Iris pigment epithelial cell (primary cell): ENCODE results near the gene PRKAR1B.
"Not testable (repeated sequence)": the region's sequence is repeated elsewhere in the genome, so short reads cannot be mapped to it uniquely, and the experiment has no call there.

Experiments used
- DNase-seq: peaks from one replicate; pipeline ENCODE4 v3.0.0-alpha.2; 2011; ENCODE audit warnings: low read depth

Gene PRKAR1B

GRCh38 chr7:621572-622285, 105.4 kb downstream of the PRKAR1B start:
- DNase-seq = no peak

- no peak for DNase-seq
Observed at GRCh38 chr7:620885-621284, 106.2 kb downstream of the PRKAR1B start.

- DNase-seq = peak; percentile 87
Observed at GRCh38 chr7:620056-620455, 107.0 kb downstream of the PRKAR1B start.

- DNase-seq = no peak
Observed at GRCh38 chr7:619368-619840, 107.7 kb downstream of the PRKAR1B start.

- no peak for DNase-seq
Observed at GRCh38 chr7:618539-619367, 108.3 kb downstream of the PRKAR1B start.

- DNase-seq = no peak
Observed at GRCh38 chr7:617614-618538, 109.2 kb downstream of the PRKAR1B start.

GRCh38 chr7:613442-614140, 113.5 kb downstream of the PRKAR1B start:
- no peak for DNase-seq

GRCh38 chr7:611837-612236, 115.2 kb downstream of the PRKAR1B start:
- DNase-seq = not testable (repeated sequence)

- no peak for DNase-seq
Observed at GRCh38 chr7:611281-611810, 115.7 kb downstream of the PRKAR1B start.

GRCh38 chr7:610531-611280, 116.4 kb downstream of the PRKAR1B start:
- DNase-seq = peak; percentile 45

- DNase-seq = no peak
Observed at GRCh38 chr7:610141-610530, 116.9 kb downstream of the PRKAR1B start.

GRCh38 chr7:609365-609764, 117.7 kb downstream of the PRKAR1B start:
- no peak for DNase-seq

GRCh38 chr7:608954-609353, 118.1 kb downstream of the PRKAR1B start:
- DNase-seq = peak; percentile 26

- no peak for DNase-seq
Observed at GRCh38 chr7:608361-608760, 118.7 kb downstream of the PRKAR1B start.

GRCh38 chr7:607938-608337, 119.1 kb downstream of the PRKAR1B start:
- no peak for DNase-seq

GRCh38 chr7:605661-606450, 121.2 kb downstream of the PRKAR1B start:
- no peak for DNase-seq

GRCh38 chr7:604884-605531, 122.1 kb downstream of the PRKAR1B start:
- DNase-seq = no peak

- DNase-seq = peak; percentile 91
Observed at GRCh38 chr7:604001-604883, 122.8 kb downstream of the PRKAR1B start.
